ENCODE results near the gene GLOD4.
A peak's percentile ranks its signal among the peaks of the same experiment; 100 is the strongest.

The GLOD4 gene

DNA sequence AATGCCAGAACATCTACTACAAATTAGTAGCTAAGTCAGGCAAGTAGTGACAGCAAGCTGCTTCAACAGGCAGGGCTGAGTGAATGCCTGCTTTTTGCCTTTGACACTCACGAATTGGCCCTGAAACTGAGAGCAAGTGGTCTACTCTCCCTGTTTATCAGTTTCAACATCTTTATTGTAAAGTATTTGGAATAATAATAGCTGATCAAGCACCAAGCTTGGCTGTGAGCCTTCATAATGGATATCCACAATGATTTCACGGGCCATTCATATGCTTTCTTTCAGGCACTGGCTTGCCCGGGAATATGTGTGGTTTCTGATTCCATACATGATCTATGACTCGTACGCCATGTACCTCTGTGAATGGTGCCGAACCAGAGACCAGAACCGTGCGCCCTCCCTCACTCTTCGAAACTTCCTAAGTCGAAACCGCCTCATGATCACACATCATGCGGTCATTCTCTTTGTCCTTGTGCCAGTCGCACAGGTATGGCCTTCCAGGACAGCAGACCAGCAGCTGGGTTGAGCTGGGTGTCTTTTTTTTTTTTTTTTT lies 44.4 kb downstream of the GLOD4 start:
- no peak for DNase-seq

- no peak for DNase-seq
Observed at GRCh38 chr17:733743-734142, 48.3 kb downstream of the GLOD4 start.

DNA sequence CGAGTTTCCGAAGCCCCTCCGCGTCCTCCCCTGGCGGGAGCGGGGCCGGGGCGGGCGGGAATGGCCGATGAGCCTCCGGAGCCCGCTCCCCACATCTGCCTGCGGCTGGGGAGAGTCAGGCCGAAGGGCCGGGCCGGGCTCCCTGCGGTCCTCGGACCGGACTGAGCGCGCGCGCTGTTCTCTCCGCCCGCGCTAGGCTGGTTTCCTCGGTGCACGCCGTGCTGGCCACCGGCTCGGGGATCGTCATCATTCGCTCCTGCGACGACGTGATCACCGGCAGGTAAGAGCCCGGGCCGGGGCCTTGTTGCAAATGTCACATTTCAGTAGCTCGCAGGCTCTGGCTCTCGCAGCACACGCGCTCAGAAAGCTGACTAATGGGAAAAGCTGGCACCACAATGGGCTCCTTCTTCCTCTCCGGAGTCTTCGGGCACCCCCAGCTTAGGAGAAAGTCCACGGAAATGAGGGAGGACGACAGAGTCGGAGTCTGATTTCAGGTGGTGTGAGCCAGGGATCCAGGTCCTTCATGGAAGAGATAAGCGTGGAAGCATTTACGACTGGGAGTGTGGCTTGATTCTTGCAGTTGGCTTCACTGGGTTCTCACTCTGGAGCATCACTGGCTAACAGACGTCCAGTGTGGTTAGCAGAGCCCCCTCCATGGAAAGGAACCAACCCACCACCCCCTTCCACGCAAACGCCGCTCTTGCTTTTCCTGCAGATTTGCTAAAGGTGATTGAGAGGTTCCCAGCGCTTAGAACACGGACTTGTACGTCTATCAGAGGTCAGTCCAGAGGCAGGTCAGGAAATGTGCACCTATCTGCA lies 49.0 kb downstream of the GLOD4 start:
- peak; percentile 26 for DNase-seq

- peak; percentile 53 for DNase-seq
Observed at GRCh38 chr17:732067-732901, 49.8 kb downstream of the GLOD4 start, which contains the start of gene TLCD3A. Gene TLCD3A (plus strand): TSS chr17:732596. CDS start chr17:732648, 52 bp downstream.

- DNase-seq = no peak
Observed at GRCh38 chr17:731644-732066, 50.4 kb downstream of the GLOD4 start.

- DNase-seq = no peak
Observed at GRCh38 chr17:728911-729310, 53.2 kb downstream of the GLOD4 start.

DNA sequence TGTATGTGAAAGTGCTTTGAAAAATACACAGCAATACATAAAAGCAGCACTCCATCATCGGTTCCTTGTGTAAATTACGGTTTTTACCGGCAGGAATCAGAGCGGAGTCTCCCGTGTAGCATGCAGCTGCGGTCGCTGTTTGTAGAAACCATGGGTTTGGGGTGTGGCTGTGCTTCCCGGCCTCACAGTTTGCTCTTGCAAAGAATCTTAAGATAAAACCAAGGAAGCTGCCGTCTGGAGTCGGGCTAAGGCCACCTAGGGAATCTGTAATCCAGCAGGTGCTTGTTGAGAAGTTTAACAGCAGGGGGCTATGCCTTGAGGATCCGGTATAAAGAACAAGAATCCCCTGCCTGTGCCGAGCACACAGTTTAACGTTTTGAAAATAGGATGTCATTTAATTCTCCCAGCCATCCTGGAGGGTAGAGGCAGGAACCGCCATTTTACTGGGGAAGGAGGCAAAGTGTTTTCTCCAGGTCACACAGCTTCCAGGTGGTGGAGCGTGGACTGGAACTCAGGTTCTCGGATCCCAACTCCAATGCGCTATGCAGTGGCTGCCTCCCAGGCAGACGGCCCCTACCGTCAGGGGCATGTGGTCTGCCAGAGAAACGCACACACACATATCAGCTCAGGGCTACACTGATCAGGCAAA lies 55.7 kb downstream of the GLOD4 start:
- DNase-seq = no peak

GRCh38 chr17:725746-726145 lies 56.3 kb downstream of the GLOD4 start:
- DNase-seq = no peak

GRCh38 chr17:725084-725483 lies 57.0 kb downstream of the GLOD4 start:
- no peak for DNase-seq

DNA sequence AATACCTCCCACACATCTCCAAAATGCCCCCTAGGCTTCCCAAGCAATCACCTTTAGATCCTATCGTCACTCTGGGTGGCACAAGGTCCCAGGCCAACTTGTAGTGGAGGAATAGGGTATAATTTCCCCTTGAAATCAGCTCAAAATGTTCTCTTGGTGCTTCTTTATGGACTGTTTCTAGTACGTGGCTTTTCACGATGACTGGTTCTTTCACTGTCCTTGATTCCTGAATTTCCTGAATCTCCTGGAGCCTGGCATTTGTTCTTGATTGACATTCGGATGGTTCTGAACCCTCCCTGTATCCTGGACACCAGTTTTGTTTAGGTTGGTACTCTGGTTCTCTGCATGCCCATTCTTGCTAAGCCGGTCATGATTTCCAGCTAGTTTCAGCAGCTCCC lies 60.5 kb downstream of the GLOD4 start:
- DNase-seq = no peak

DNA sequence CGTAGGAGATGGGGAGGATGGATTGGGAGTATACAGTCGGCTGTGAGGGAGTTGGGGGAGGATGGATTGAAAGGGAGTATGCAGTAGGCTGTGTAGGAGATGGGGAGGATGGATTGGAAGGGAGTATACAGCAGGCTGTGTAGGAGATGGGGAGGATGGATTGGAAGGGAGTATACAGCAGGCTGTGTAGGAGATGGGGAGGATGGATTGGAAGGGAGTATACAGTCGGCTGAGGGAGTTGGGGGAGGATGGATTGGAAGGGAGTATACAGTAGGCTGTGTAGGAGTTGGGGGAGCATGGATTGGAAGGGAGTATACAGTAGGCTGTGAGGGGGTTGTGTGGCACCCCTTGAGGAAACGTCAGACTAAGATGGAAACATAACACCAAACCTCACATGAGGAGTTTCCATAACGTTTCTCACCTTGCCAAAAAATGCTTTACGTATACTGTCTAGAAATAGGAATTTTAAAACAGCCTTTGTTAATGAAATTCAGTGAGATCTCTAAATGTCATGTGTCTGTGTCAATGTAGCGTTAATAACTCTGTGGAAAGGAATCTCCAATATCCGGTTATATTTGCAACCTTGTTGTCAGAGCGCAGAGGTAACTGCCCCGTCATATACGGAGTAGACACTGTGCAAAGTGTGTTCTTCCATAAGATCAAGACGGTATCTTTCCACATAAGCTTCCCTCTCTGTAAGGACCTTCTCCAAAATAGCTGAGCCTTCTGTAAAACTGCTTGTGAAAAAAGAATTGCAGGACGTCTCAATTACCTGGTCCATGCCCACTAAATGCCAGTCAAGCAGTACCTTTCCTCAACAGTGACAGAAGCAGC lies 61.2 kb downstream of the GLOD4 start:
- DNase-seq = no peak

DNA sequence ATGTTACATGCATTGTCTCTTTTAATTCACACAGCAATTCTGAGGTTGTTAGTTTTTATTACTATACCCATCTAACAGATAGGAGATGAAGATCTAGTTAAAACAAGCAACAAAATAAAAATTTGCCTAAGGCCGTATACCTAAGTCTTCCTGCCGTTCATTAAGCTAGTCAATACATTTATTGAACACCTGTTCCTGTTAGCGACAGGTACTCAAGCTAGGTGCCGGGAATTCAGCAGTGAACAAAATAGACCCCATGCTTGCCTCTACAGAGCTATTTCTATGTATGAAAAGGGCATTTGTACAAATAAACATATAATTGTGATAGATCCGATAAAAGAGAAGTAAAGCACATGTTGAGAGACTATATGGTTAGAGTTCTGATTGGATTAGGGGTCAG lies 64.0 kb downstream of the GLOD4 start:
- no peak for DNase-seq

Data from NCI-H226 (cell line).